H1 (cell line): Measurements from ENCODE around the gene JPH3. TPM values are rescaled to one million over a fixed set of nuclear protein-coding genes. Genes with fewer than 3 reads are reported as not detected.

ENCODE experiments used
- CTCF ChIA-PET: fragments of 300-600 bp; sonication (Branson Sonifier 250); formaldehyde crosslinking; loops from one replicate; lab custom pipeline; 2021; ENCODE audit not compliant: partially characterized antibody; lab: Charles Lee
- POLR2A ChIA-PET: fragments of 300-600 bp; sonication (Branson Sonifier 250); formaldehyde crosslinking; loops from one replicate; lab custom pipeline; 2021; ENCODE audit warnings: inconsistent platforms; ENCODE audit not compliant: partially characterized antibody; lab: Charles Lee
- DNase-seq, 2 experiments: peaks; one replicate each; pipeline versions ENCODE4 v3.0.0 to v3.0.0-alpha.2; 2010 to 2022; ENCODE audit warnings: low spot score in 2 of 2, low read depth in 1 of 2, mixed read lengths in 1 of 2
- FAIRE-seq: peaks from 2 replicates; lab custom pipeline; 2011; peaks lifted over from hg19 to GRCh38; lab: Jason Lieb, UNC
- H2AFZ ChIP-seq: 2 replicates; pipeline ENCODE4 v1.8.1; 2012; ENCODE audit warnings: low read length, inconsistent platforms
- H2AK5ac ChIP-seq: 2 replicates; pipeline ENCODE4 v1.6.1; 2013; ENCODE audit warnings: low read depth, low read length
- H2BK120ac ChIP-seq: replicated peaks from 2 replicates; pipeline ENCODE3; 2013; ENCODE audit warnings: low read depth, low read length, inconsistent platforms
- H2BK12ac ChIP-seq: 2 replicates; pipeline ENCODE4 v1.6.1; 2013; ENCODE audit warnings: low read depth, low read length
- H2BK15ac ChIP-seq: 2 replicates; pipeline ENCODE4 v1.6.1; 2013; ENCODE audit warnings: low read length
- H2BK20ac ChIP-seq: 2 replicates; pipeline ENCODE4 v1.6.1; 2013; ENCODE audit warnings: low read length
- H2BK5ac ChIP-seq: 2 replicates; pipeline ENCODE4 v1.6.1; 2013; ENCODE audit warnings: low read depth, low read length
- H3K14ac ChIP-seq: 2 replicates; pipeline ENCODE4 v1.6.1; 2013; ENCODE audit warnings: inconsistent platforms; ENCODE audit not compliant: insufficient read length
- H3K18ac ChIP-seq: 2 replicates; pipeline ENCODE4 v1.6.1; 2013; ENCODE audit warnings: low read length; ENCODE audit errors: extremely low read depth
- H3K23ac ChIP-seq: 2 replicates; pipeline ENCODE4 v1.6.1; 2013; ENCODE audit warnings: inconsistent platforms; ENCODE audit not compliant: insufficient read length
- H3K23me2 ChIP-seq: 2 replicates; pipeline ENCODE4 v1.6.1; 2013; ENCODE audit warnings: low read depth, low read length
- H3K27ac ChIP-seq: 2 replicates; pipeline ENCODE4 v1.6.1; 2011; ENCODE audit warnings: low read depth, low read length, inconsistent platforms
- H3K27me3 ChIP-seq, 4 experiments: replicated peaks in 1 of 4; 1 replicate in 1 of 4; 2 replicates in 3 of 4; pipeline versions ENCODE4 v1.6.1 to v1.8.1; 2011 to 2013; ENCODE audit warnings: low read length in 3 of 4, mild to moderate bottlenecking in 3 of 4, inconsistent platforms in 2 of 4, mixed read lengths in 2 of 4, moderate library complexity in 1 of 4; ENCODE audit not compliant: control insufficient read depth in 3 of 4, insufficient read depth in 3 of 4; ENCODE audit errors: extremely low read depth in 1 of 4
- H3K36me3 ChIP-seq, 4 experiments: 2 replicates each; pipeline versions ENCODE4 v1.6.1 to v1.8.1; 2011 to 2013; ENCODE audit warnings: mild to moderate bottlenecking in 4 of 4, low read length in 3 of 4, moderate library complexity in 2 of 4, control low read depth in 1 of 4, inconsistent platforms in 1 of 4; ENCODE audit not compliant: insufficient read depth in 4 of 4, control insufficient read depth in 2 of 4
- H3K4ac ChIP-seq: replicated peaks from 2 replicates; pipeline ENCODE3; 2013; ENCODE audit warnings: low read length, low read depth, mixed read lengths, inconsistent platforms; ENCODE audit not compliant: insufficient read length
- H3K4me1 ChIP-seq, 4 experiments: replicated peaks in 1 of 4; 1 replicate in 1 of 4; 2 replicates in 3 of 4; pipeline versions ENCODE4 v1.6.1 to v1.8.1; 2011 to 2013; ENCODE audit warnings: low read length in 3 of 4, inconsistent platforms in 2 of 4, mixed read lengths in 1 of 4; ENCODE audit not compliant: insufficient read depth in 4 of 4, control insufficient read depth in 3 of 4
- H3K4me2 ChIP-seq, 2 experiments: 2 replicates each; pipeline versions ENCODE4 v1.6.1 to v1.8.1; 2011 to 2013; ENCODE audit warnings: low read depth in 2 of 2, low read length in 2 of 2, control low read depth in 1 of 2, inconsistent platforms in 1 of 2, mild to moderate bottlenecking in 1 of 2; ENCODE audit not compliant: insufficient read depth in 1 of 2
- H3K4me3 ChIP-seq, 4 experiments: fragments of 200-600, 300-600 bp in 1 of 4; sonication (generic), shearing (Covaris generic), sonication (Bioruptor Twin) in 1 of 4; 2 replicates each; pipeline versions ENCODE4 v1.5.1 to v1.8.1; 2011 to 2016; ENCODE audit warnings: low read length in 4 of 4, low read depth in 3 of 4, control low read depth in 2 of 4, inconsistent platforms in 2 of 4, mild to moderate bottlenecking in 2 of 4, mixed read lengths in 1 of 4, moderate library complexity in 1 of 4; ENCODE audit not compliant: insufficient read depth in 2 of 4; ENCODE audit errors: extremely low read depth in 1 of 4
- H3K56ac ChIP-seq: replicated peaks from 2 replicates; pipeline ENCODE3; 2013; ENCODE audit warnings: low read depth, mild to moderate bottlenecking, mixed read lengths, low read length, inconsistent platforms; ENCODE audit not compliant: insufficient read length
- H3K79me1 ChIP-seq: 2 replicates; pipeline ENCODE4 v1.6.1; 2013; ENCODE audit warnings: low read depth, low read length, control low read depth
- H3K79me2 ChIP-seq, 2 experiments: 2 replicates each; pipeline versions ENCODE4 v1.6.1 to v1.8.1; 2012 to 2013; ENCODE audit warnings: low read length in 2 of 2, mild to moderate bottlenecking in 2 of 2, inconsistent platforms in 1 of 2; ENCODE audit not compliant: insufficient read depth in 2 of 2, control insufficient read depth in 1 of 2
- H3K9ac ChIP-seq, 4 experiments: replicated peaks in 1 of 4; 1 replicate in 1 of 4; 2 replicates in 3 of 4; pipeline versions ENCODE4 v1.6.1 to v1.8.1; 2011 to 2013; ENCODE audit warnings: low read depth in 3 of 4, low read length in 3 of 4, control low read depth in 2 of 4, mild to moderate bottlenecking in 2 of 4, moderate library complexity in 2 of 4, inconsistent platforms in 1 of 4; ENCODE audit errors: extremely low read depth in 1 of 4
- H3K9me3 ChIP-seq, 2 experiments: 2 replicates each; pipeline versions ENCODE4 v1.6.1 to v1.8.1; 2012 to 2013; ENCODE audit warnings: mild to moderate bottlenecking in 2 of 2, moderate library complexity in 2 of 2, control low read depth in 1 of 2, inconsistent platforms in 1 of 2, low read depth in 1 of 2, low read length in 1 of 2, mixed read lengths in 1 of 2; ENCODE audit not compliant: insufficient read depth in 2 of 2
- H4K20me1 ChIP-seq, 2 experiments: replicated peaks in 1 of 2; 2 replicates each; pipeline versions ENCODE3 to v1.8.1; 2011 to 2013; ENCODE audit warnings: inconsistent platforms in 2 of 2, low read length in 2 of 2, mild to moderate bottlenecking in 1 of 2; ENCODE audit not compliant: insufficient read depth in 2 of 2, control insufficient read depth in 1 of 2
- H4K5ac ChIP-seq: 2 replicates; pipeline ENCODE4 v1.6.1; 2013; ENCODE audit warnings: low read length, low read depth, mixed read lengths, inconsistent platforms; ENCODE audit not compliant: insufficient read length
- H4K8ac ChIP-seq: 2 replicates; pipeline ENCODE4 v1.8.0; 2013; ENCODE audit warnings: mild to moderate bottlenecking, moderate library complexity, low read length, inconsistent platforms; ENCODE audit not compliant: insufficient read depth; ENCODE audit errors: extremely low read depth
- H4K91ac ChIP-seq: replicated peaks from 2 replicates; pipeline ENCODE3; 2013; ENCODE audit warnings: low read length, mixed read lengths, inconsistent platforms; ENCODE audit not compliant: insufficient read length
- ASH2L ChIP-seq: fragments of 200-600, 300-600 bp; sonication (generic); IDR thresholded peaks from one replicate; pipeline ENCODE4 v1.7.1; 2017; ENCODE audit warnings: low read length
- BACH1 ChIP-seq: IDR thresholded peaks from 2 replicates; pipeline ENCODE4 v1.6.1; 2012; ENCODE audit warnings: low read length, improper control_type of control experiment
- NANOG ChIP-seq: IDR thresholded peaks from 2 replicates; pipeline ENCODE4 v1.6.1; 2011; ENCODE audit warnings: low read length, low read depth, mild to moderate bottlenecking, inconsistent platforms; ENCODE audit not compliant: insufficient read depth, poor library complexity, severe bottlenecking
- SAP30 ChIP-seq: fragments of 300-600 bp; sonication (generic); IDR thresholded peaks from 2 replicates; pipeline ENCODE4 v1.7.1; 2012; ENCODE audit warnings: low read length, moderate library complexity, mild to moderate bottlenecking, inconsistent platforms; ENCODE audit not compliant: insufficient read depth, insufficient replicate concordance
- ZNF274 ChIP-seq: IDR thresholded peaks from 2 replicates; pipeline ENCODE4 v1.7.0; 2012; ENCODE audit warnings: low read length, borderline replicate concordance; ENCODE audit errors: extremely low read depth
- whole genome bisulfite sequencing, 2 experiments: shearing (Covaris generic) in 1 of 2; methylation state at CpG; one replicate each; pipeline versions ENCODE4 v1.1.6 to v1.1.7; 2013 to 2015; ENCODE audit warnings: low lambda C conversion rate in 2 of 2, mixed read lengths in 2 of 2, inconsistent platforms in 1 of 2, low coverage in 1 of 2, missing lambda C conversion rate in 1 of 2; ENCODE audit not compliant: insufficient replicate concordance in 2 of 2, insufficient coverage in 1 of 2, insufficient read length in 1 of 2; ENCODE audit errors: extremely low coverage in 1 of 2, missing lambda C conversion rate in 1 of 2; 5-methylcytosine and 5-hydroxymethylcytosine counted together
- polyA plus RNA-seq, 7 experiments: library from polyadenylated mRNA; depleted of rRNA in 3 of 7; stranded (reverse) in 5 of 7; unstranded in 2 of 7; fragments of >200 nt in 5 of 7; fragments of 200-250 nt in 2 of 7; gene quantifications; 1 replicate in 5 of 7; 2 replicates in 1 of 7; 4 replicates in 1 of 7; pipeline versions ENCODE4 v1.2.1 to v1.2.3, GENCODE V29; 2011 to 2013; ENCODE audit warnings: missing spikeins in 2 of 7, mixed read lengths in 2 of 7
- total RNA-seq: library from RNA; stranded (reverse); fragmentation: NEBNext Ultra II Directional; extraction: Animal tissue kit (Norgen Biotek cat#: 25700); gene quantifications from 2 replicates; pipeline ENCODE4 v1.2.1, GENCODE V29; 2021

Gene JPH3
- total and polyA plus RNA-seq, 2 of the 8 experiments (the other 6 are each of a cell fraction or from before 2014, with no cell fraction given) = 10.3 to 28.3 TPM

DNA sequence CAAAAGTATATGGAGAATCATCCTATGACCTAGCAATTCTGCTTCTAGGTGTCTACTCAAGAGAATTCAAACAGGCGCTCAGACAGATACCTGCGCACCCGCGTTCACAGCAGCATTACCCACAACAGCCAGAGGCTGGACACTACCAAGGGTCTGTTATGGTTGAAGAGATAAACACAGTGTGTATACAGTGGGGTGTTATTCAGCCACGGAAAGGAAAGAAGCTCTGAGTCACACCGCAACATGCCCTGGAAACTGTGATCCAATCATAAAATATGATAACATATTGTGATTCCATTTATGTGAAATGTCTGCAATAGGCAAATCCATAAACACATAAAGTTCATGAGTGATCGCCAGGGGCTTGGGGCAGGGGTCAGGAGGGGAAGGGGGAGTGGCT is 18.0 kb upstream of the JPH3 start:
- H3K56ac ChIP-seq = no peak overlapping the region
- H3K79me1 ChIP-seq = no peaks in the 10 kb centered on the region
- no peak for FAIRE-seq
- no peaks in the 10 kb centered on the region for H3K23me2 ChIP-seq
- H3K4ac ChIP-seq = no peak overlapping the region
- ChIA-PET POLR2A (interaction anchor here (1.1 kb wide), 1 partner anchor 28 kb away, joined by 3 read pairs; no protein-coding TSS in a partner anchor), CTCF (interaction anchor here (0.6 to 12.2 kb wide), 7 partner anchors 12 to 1911 kb away, joined by 3 to 231 read pairs (median 5); partner anchors contain the start of gene JPH3)
- H3K4me3 ChIP-seq = no peak overlapping the region
- no peak overlapping the region for H3K14ac ChIP-seq
- no peaks in the 10 kb centered on the region for H3K79me2 ChIP-seq
- H2AK5ac ChIP-seq = no peak overlapping the region
- no peaks in the 10 kb centered on the region for H3K27me3 ChIP-seq
- H4K20me1 ChIP-seq = no peaks in the 10 kb centered on the region
- H3K23ac ChIP-seq = no peak overlapping the region
- H4K91ac ChIP-seq = no peak overlapping the region
- H2BK5ac ChIP-seq = no peak overlapping the region
- WGBS, 2 experiments = 91% methylated on average over 7 of the region's 7 CpGs; no CpG with 5 or more reads in 1 of the 2 experiments
- no peak overlapping the region for H2BK120ac ChIP-seq
- peaks cover 3 to 17% (median 9%) of the 10 kb centered on the region in 4 experiments for H3K4me1 ChIP-seq
- no peaks in the 10 kb centered on the region for H3K36me3 ChIP-seq
- H4K8ac ChIP-seq = no peak overlapping the region
- H3K9me3 ChIP-seq = no peaks in the 10 kb centered on the region
- no peak overlapping the region for H2BK20ac ChIP-seq
- H3K4me2 ChIP-seq = no peak overlapping the region
- H4K5ac ChIP-seq = no peak overlapping the region
- H3K27ac ChIP-seq = no peak overlapping the region
- DNase-seq = no peak
- 0 out of 2 replicates have a peak overlapping the region, but pooled peaks have one; percentile 53 for H2BK12ac ChIP-seq
- H2BK15ac ChIP-seq = no peak overlapping the region
- no peak overlapping the region for H3K9ac ChIP-seq
- 0 out of 2 replicates have a peak overlapping the region, but pooled peaks have one; percentile 60 for H3K18ac ChIP-seq
- TF ChIP-seq ASH2L = no peak
- no peak for TF ChIP-seq BACH1
- TF ChIP-seq SAP30 = no peak
- no peak for TF ChIP-seq NANOG
- no peak for TF ChIP-seq ZNF274
- no peak overlapping the region for H2AFZ ChIP-seq
